ENCODE results near the gene NDOR1.

GRCh38 chr9:137198051-137198901, 7.2 kb upstream of the NDOR1 start:
- TF ChIP-seq GATA3 (IDR thresholded peaks at IDR 0.05; ENCODE audit: low read depth, low read length): no peak
- TF ChIP-seq GATA2 (IDR thresholded peaks at IDR 0.05; ENCODE audit: low read depth, low read length): no peak

Data from SH-SY5Y (cell line).